GM23338 (cell line): Measurements from ENCODE around the gene ZC3H8. TPM values are rescaled to one million over a fixed set of nuclear protein-coding genes. Genes with fewer than 3 reads are reported as not detected.

Experiments
- ATAC-seq: fragments of 200-7000 bp; cut with Tn5 transposase; 3 replicates; pipeline ENCODE4 v1.9.1; 2020
- DNase-seq: peaks from one replicate; pipeline ENCODE4 v3.0.0-alpha.2; 2015; ENCODE audit warnings: low spot score
- H2AFZ ChIP-seq: fragments of 200-600 bp; sonication (generic); 2 replicates; pipeline ENCODE4 v1.8.0; 2016; ENCODE audit warnings: antibody characterized with exemption, mild to moderate bottlenecking, moderate library complexity
- H3F3A ChIP-seq: fragments of 200-600 bp; sonication (generic); replicated peaks from 2 replicates; pipeline ENCODE4 v1.8.0; 2017; ENCODE audit warnings: antibody characterized with exemption, mixed run types, low read depth
- H3K27ac ChIP-seq: fragments of 200-600 bp; sonication (generic); 2 replicates; pipeline ENCODE4 v1.6.1; 2016; ENCODE audit warnings: low read depth
- H3K27me3 ChIP-seq: fragments of 200-600 bp; sonication (generic); 2 replicates; pipeline ENCODE4 v1.8.0; 2016; ENCODE audit warnings: mild to moderate bottlenecking, mixed run types, moderate library complexity; ENCODE audit not compliant: insufficient read depth
- H3K36me3 ChIP-seq: fragments of 200-600 bp; sonication (generic); 2 replicates; pipeline ENCODE4 v1.8.0; 2016; ENCODE audit warnings: mild to moderate bottlenecking; ENCODE audit not compliant: insufficient read depth
- H3K4me1 ChIP-seq: fragments of 200-600 bp; sonication (generic); 2 replicates; pipeline ENCODE4 v1.8.0; 2016; ENCODE audit warnings: mild to moderate bottlenecking, moderate library complexity; ENCODE audit not compliant: insufficient read depth
- H3K4me2 ChIP-seq: fragments of 200-600 bp; sonication (generic); 2 replicates; pipeline ENCODE4 v1.7.1; 2017; ENCODE audit warnings: mixed run types
- H3K4me3 ChIP-seq: fragments of 200-600 bp; sonication (generic); 2 replicates; pipeline ENCODE4 v1.6.1; 2016; ENCODE audit warnings: mixed run types
- H3K79me2 ChIP-seq: fragments of 200-600 bp; sonication (generic); replicated peaks from 2 replicates; pipeline ENCODE4 v1.8.0; 2017; ENCODE audit warnings: mild to moderate bottlenecking; ENCODE audit not compliant: insufficient read depth
- H3K9me2 ChIP-seq: fragments of 200-600 bp; sonication (generic); 2 replicates; pipeline ENCODE4 v1.8.0; 2017; ENCODE audit not compliant: insufficient read depth
- H4K20me1 ChIP-seq: fragments of 200-600 bp; sonication (generic); replicated peaks from 2 replicates; pipeline ENCODE4 v1.8.0; 2017; ENCODE audit warnings: mild to moderate bottlenecking; ENCODE audit not compliant: insufficient read depth
- H3K27ac Mint-ChIP-seq: 2 replicates; pipeline ENCODE4 v1.8.0; 2020; ENCODE audit warnings: inconsistent platforms, mild to moderate bottlenecking, moderate library complexity, mixed read lengths
- H3K27me3 Mint-ChIP-seq: 3 replicates; pipeline ENCODE4 v1.8.0; 2022; ENCODE audit warnings: low read depth, mild to moderate bottlenecking, moderate library complexity, mixed read lengths, inconsistent platforms; ENCODE audit not compliant: insufficient read depth, poor library complexity
- H3K36me3 Mint-ChIP-seq: 3 replicates; pipeline ENCODE4 v1.8.0; 2021; ENCODE audit warnings: low read depth, mild to moderate bottlenecking, inconsistent platforms, moderate library complexity, mixed read lengths
- H3K4me1 Mint-ChIP-seq: 3 replicates; pipeline ENCODE4 v1.8.0; 2020; ENCODE audit warnings: mild to moderate bottlenecking, inconsistent platforms, mixed read lengths
- H3K4me3 Mint-ChIP-seq: 3 replicates; pipeline ENCODE4 v1.8.0; 2021; ENCODE audit warnings: moderate library complexity, mild to moderate bottlenecking, inconsistent platforms, mixed read lengths
- H3K9me3 Mint-ChIP-seq: 3 replicates; pipeline ENCODE4 v1.8.0; 2020; ENCODE audit warnings: moderate library complexity, mild to moderate bottlenecking, inconsistent platforms, mixed read lengths
- CREB1 ChIP-seq: fragments of 250-450 bp; sonication (Bioruptor Pico); IDR thresholded peaks from 2 replicates; pipeline ENCODE4 v1.5.0; 2020; ENCODE audit warnings: low read depth, mild to moderate bottlenecking, moderate library complexity
- EZH2 ChIP-seq: fragments of 200-600 bp; sonication (generic); IDR thresholded peaks from one replicate; pipeline ENCODE4 v1.8.0; 2017; ENCODE audit warnings: antibody characterized with exemption, mild to moderate bottlenecking, low read depth; ENCODE audit not compliant: unreplicated experiment
- JUNB ChIP-seq: IDR thresholded peaks from one replicate; pipeline ENCODE4 v1.6.1; 2016; ENCODE audit warnings: antibody characterized with exemption; ENCODE audit not compliant: unreplicated experiment
- NANOG ChIP-seq: IDR thresholded peaks from 2 replicates; pipeline ENCODE4 v1.6.1; 2016; ENCODE audit warnings: antibody characterized with exemption, borderline replicate concordance
- POLR2AphosphoS5 ChIP-seq: IDR thresholded peaks from 2 replicates; pipeline ENCODE4 v1.6.1; 2016; ENCODE audit warnings: antibody characterized with exemption, low read depth
- STAT1 ChIP-seq: IDR thresholded peaks from one replicate; pipeline ENCODE4 v1.6.1; 2016; ENCODE audit warnings: antibody characterized with exemption; ENCODE audit not compliant: unreplicated experiment
- ZNF114 ChIP-seq: fragments of 250-450 bp; sonication (Bioruptor Pico); IDR thresholded peaks from 2 replicates; pipeline ENCODE4 v1.5.0; 2020; ENCODE audit warnings: mild to moderate bottlenecking, moderate library complexity
- ZNF331 ChIP-seq: fragments of 250-450 bp; sonication (Bioruptor Pico); IDR thresholded peaks from 2 replicates; pipeline ENCODE4 v1.5.0; 2020; ENCODE audit warnings: low read depth, mild to moderate bottlenecking, moderate library complexity
- polyA plus RNA-seq: library from polyadenylated mRNA; unstranded; fragments of >200 nt; fragmentation: Nextera tagmentation; extraction: Ambion mirVana; gene quantifications from 2 replicates; pipeline ENCODE4 v1.2.1, GENCODE V29; 2016
- total RNA-seq: library from RNA; depleted of rRNA; stranded (reverse); fragments of >200 nt; shearing (Covaris generic); gene quantifications from 2 replicates; pipeline ENCODE4 v1.2.3, GENCODE V29; 2014
- TF ChIP-seq, protein P1 (sequence below), 2 experiments: fragments of 200-600 bp in 1 of 2; sonication (generic) in 1 of 2; conservative IDR thresholded peaks; 2 replicates each; pipeline versions ENCODE4 v1.5.1 to v1.6.1; 2016 to 2017; ENCODE audit warnings: antibody characterized with exemption in 2 of 2, low read depth in 2 of 2, mild to moderate bottlenecking in 2 of 2, moderate library complexity in 1 of 2
- TF ChIP-seq, protein P2 (sequence below): fragments of 250-450 bp; sonication (Bioruptor Pico); IDR thresholded peaks from 2 replicates; pipeline ENCODE4 v1.5.0; 2020; ENCODE audit warnings: mild to moderate bottlenecking, moderate library complexity
- TF ChIP-seq, protein P3 (sequence below): IDR thresholded peaks from 2 replicates; pipeline ENCODE4 v1.6.1; 2016; ENCODE audit warnings: antibody characterized with exemption

Gene ZC3H8
- total and polyA plus RNA-seq, 2 experiments from 2014 or later, result 13.3 to 42.8 TPM

DNA sequence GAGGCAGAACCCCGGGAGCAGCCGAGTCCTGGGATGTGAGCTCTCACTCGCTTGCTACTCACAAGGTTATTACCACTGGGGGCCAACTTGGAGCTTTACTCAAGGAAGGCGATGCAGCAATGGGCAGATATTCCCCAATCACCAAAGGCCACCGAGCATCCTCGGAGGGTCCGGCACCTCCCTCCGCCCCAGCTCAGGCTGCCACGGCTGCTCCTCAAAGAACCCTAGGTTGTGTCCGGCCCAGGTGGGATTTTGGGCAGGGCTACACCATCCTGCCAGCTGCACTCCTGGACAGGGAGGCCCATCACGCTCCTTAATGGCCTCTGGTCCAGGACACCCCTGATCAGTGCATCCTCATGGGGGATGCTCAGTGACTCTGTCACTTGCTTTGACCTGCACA, 91.9 kb downstream of the ZC3H8 start:
- Histone ChIP-seq H3F3A (no peaks in the 10 kb centered on the region), H3K79me2 (no peaks in the 10 kb centered on the region), H4K20me1 (no peaks in the 10 kb centered on the region), H3K36me3 (no peaks in the 10 kb centered on the region), H3K4me1 (no peaks in the 10 kb centered on the region), H3K27ac (no peak overlapping the region), H3K27me3 (no peaks in the 10 kb centered on the region), H3K4me2 (no peak overlapping the region), H2AFZ (no peak overlapping the region), H3K9me2 (peaks cover 1% of the 10 kb centered on the region; the same call in 1 of the 2 replicates), H3K4me3 (no peak overlapping the region)
- Mint-ChIP-seq H3K27me3 (peaks cover 9% of the 10 kb centered on the region), H3K9me3 (no peaks in the 10 kb centered on the region), H3K4me3 (no peak overlapping the region), H3K36me3 (no peaks in the 10 kb centered on the region), H3K4me1 (no peaks in the 10 kb centered on the region; the same call in 2 of the 3 replicates), H3K27ac (no peak overlapping the region)
- no peak for DNase-seq
- no peak for TF ChIP-seq NANOG
- ATAC-seq, result no peak

DNA sequence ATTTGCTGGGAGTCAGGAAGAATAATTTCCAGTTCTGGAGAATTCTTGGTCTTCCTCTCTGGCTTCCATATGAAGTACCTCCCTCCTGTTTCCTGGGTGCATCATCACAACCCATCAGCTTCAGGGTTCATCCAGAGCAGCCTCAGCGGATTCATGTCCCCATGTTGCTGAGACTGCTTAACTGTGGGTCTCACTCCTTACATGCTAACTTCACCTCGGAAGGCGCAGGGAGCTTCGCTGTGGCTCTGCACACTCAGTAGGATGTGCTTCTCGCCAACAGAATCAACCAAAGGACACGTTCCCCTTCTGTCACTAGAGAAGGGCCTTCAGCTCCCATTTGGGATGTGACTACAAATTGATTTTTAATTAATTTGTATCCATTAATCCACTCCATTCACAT, 92.5 kb downstream of the ZC3H8 start:
- no peak for ATAC-seq
- Histone ChIP-seq H3K27ac (no peak overlapping the region), H3K4me2 (no peak overlapping the region), H3K4me1 (no peaks in the 10 kb centered on the region), H3K9me2 (no peaks in the 10 kb centered on the region), H4K20me1 (no peaks in the 10 kb centered on the region), H3F3A (no peaks in the 10 kb centered on the region), H3K4me3 (no peak overlapping the region), H3K36me3 (no peaks in the 10 kb centered on the region), H3K79me2 (no peaks in the 10 kb centered on the region), H3K27me3 (no peaks in the 10 kb centered on the region), H2AFZ (no peak overlapping the region)
- no peak for DNase-seq
- H3K36me3 Mint-ChIP-seq, result no peaks in the 10 kb centered on the region
- H3K27me3 Mint-ChIP-seq, result peaks cover 9% of the 10 kb centered on the region
- no peak overlapping the region for H3K4me3 Mint-ChIP-seq
- no peak overlapping the region for H3K27ac Mint-ChIP-seq
- H3K9me3 Mint-ChIP-seq, result no peaks in the 10 kb centered on the region
- H3K4me1 Mint-ChIP-seq, result no peaks in the 10 kb centered on the region; the same call in 2 of the 3 replicates
- TF ChIP-seq CREB1 (CRISPR knock-in tag) (no peak), POLR2AphosphoS5 (no peak), ZNF331 (CRISPR knock-in tag) (no peak), JUNB (no peak), ZNF114 (CRISPR knock-in tag) (no peak), STAT1 (no peak), EZH2 (no peak)
- TF ChIP-seq, protein P1, sequence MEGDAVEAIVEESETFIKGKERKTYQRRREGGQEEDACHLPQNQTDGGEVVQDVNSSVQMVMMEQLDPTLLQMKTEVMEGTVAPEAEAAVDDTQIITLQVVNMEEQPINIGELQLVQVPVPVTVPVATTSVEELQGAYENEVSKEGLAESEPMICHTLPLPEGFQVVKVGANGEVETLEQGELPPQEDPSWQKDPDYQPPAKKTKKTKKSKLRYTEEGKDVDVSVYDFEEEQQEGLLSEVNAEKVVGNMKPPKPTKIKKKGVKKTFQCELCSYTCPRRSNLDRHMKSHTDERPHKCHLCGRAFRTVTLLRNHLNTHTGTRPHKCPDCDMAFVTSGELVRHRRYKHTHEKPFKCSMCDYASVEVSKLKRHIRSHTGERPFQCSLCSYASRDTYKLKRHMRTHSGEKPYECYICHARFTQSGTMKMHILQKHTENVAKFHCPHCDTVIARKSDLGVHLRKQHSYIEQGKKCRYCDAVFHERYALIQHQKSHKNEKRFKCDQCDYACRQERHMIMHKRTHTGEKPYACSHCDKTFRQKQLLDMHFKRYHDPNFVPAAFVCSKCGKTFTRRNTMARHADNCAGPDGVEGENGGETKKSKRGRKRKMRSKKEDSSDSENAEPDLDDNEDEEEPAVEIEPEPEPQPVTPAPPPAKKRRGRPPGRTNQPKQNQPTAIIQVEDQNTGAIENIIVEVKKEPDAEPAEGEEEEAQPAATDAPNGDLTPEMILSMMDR (conservative IDR thresholded peaks at IDR 0.05; ENCODE audit: low read depth in 2 of 2), result no peak
- TF ChIP-seq, protein P2, sequence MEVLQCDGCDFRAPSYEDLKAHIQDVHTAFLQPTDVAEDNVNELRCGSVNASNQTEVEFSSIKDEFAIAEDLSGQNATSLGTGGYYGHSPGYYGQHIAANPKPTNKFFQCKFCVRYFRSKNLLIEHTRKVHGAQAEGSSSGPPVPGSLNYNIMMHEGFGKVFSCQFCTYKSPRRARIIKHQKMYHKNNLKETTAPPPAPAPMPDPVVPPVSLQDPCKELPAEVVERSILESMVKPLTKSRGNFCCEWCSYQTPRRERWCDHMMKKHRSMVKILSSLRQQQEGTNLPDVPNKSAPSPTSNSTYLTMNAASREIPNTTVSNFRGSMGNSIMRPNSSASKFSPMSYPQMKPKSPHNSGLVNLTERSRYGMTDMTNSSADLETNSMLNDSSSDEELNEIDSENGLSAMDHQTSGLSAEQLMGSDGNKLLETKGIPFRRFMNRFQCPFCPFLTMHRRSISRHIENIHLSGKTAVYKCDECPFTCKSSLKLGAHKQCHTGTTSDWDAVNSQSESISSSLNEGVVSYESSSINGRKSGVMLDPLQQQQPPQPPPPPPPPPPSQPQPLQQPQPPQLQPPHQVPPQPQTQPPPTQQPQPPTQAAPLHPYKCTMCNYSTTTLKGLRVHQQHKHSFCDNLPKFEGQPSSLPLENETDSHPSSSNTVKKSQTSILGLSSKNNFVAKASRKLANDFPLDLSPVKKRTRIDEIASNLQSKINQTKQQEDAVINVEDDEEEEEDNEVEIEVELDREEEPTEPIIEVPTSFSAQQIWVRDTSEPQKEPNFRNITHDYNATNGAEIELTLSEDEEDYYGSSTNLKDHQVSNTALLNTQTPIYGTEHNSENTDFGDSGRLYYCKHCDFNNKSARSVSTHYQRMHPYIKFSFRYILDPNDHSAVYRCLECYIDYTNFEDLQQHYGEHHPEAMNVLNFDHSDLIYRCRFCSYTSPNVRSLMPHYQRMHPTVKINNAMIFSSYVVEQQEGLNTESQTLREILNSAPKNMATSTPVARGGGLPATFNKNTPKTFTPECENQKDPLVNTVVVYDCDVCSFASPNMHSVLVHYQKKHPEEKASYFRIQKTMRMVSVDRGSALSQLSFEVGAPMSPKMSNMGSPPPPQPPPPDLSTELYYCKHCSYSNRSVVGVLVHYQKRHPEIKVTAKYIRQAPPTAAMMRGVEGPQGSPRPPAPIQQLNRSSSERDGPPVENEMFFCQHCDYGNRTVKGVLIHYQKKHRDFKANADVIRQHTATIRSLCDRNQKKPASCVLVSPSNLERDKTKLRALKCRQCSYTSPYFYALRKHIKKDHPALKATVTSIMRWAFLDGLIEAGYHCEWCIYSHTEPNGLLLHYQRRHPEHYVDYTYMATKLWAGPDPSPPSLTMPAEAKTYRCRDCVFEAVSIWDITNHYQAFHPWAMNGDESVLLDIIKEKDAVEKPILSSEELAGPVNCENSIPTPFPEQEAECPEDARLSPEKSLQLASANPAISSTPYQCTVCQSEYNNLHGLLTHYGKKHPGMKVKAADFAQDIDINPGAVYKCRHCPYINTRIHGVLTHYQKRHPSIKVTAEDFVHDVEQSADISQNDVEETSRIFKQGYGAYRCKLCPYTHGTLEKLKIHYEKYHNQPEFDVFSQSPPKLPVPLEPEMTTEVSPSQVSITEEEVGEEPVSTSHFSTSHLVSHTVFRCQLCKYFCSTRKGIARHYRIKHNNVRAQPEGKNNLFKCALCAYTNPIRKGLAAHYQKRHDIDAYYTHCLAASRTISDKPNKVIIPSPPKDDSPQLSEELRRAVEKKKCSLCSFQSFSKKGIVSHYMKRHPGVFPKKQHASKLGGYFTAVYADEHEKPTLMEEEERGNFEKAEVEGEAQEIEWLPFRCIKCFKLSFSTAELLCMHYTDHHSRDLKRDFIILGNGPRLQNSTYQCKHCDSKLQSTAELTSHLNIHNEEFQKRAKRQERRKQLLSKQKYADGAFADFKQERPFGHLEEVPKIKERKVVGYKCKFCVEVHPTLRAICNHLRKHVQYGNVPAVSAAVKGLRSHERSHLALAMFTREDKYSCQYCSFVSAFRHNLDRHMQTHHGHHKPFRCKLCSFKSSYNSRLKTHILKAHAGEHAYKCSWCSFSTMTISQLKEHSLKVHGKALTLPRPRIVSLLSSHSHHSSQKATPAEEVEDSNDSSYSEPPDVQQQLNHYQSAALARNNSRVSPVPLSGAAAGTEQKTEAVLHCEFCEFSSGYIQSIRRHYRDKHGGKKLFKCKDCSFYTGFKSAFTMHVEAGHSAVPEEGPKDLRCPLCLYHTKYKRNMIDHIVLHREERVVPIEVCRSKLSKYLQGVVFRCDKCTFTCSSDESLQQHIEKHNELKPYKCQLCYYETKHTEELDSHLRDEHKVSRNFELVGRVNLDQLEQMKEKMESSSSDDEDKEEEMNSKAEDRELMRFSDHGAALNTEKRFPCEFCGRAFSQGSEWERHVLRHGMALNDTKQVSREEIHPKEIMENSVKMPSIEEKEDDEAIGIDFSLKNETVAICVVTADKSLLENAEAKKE (CRISPR knock-in tag), result no peak
- TF ChIP-seq, protein P3, sequence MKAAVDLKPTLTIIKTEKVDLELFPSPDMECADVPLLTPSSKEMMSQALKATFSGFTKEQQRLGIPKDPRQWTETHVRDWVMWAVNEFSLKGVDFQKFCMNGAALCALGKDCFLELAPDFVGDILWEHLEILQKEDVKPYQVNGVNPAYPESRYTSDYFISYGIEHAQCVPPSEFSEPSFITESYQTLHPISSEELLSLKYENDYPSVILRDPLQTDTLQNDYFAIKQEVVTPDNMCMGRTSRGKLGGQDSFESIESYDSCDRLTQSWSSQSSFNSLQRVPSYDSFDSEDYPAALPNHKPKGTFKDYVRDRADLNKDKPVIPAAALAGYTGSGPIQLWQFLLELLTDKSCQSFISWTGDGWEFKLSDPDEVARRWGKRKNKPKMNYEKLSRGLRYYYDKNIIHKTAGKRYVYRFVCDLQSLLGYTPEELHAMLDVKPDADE, result no peak
